ENCODE results near the gene BCL7A. TPM values are rescaled to one million over a fixed set of nuclear protein-coding genes. Genes with fewer than 3 reads are reported as not detected.

Gene BCL7A
- total and polyA plus RNA-seq, 9 of the 15 experiments (the other 6 are each of a cell fraction or from before 2014, with no cell fraction given), result 0.25 to 21.9 (median 14.9) TPM

GRCh38 chr12:122023339-122024131, 1.9 kb downstream of the BCL7A start (continued):
- TF ChIP-seq THAP7 (CRISPR knock-in tag; IDR thresholded peaks at IDR 0.05) (no peak), SMAD1 (IDR thresholded peaks at IDR 0.05; ENCODE audit: low read depth, low read length, partially characterized antibody) (no peak), VEZF1 (CRISPR knock-in tag; IDR thresholded peaks at IDR 0.05) (0 out of 2 replicates have a peak, but pooled peaks have one; percentile 9), MEF2D (tag; conservative IDR thresholded peaks at IDR 0.05; ENCODE audit: low read depth) (no peak), RFX5 (IDR thresholded peaks at IDR 0.05; ENCODE audit: low read depth, low read length) (no peak), HMGN3 (IDR thresholded peaks at IDR 0.05; ENCODE audit: borderline replicate concordance, extremely low read depth, insufficient read length, low read depth, low read length) (no peak), HNRNPL (IDR thresholded peaks at IDR 0.05; ENCODE audit: low read depth, low read length) (no peak), MLLT1 (IDR thresholded peaks at IDR 0.05) (no peak), CREM (IDR thresholded peaks at IDR 0.05; ENCODE audit: low read depth) (no peak), ZKSCAN3 (CRISPR knock-in tag; IDR thresholded peaks at IDR 0.05) (no peak), NRF1 (conservative IDR thresholded peaks at IDR 0.05 in 1 of 2, IDR thresholded peaks at IDR 0.05 in 1 of 2) (no peak; a peak in 1 of 4 replicates), PHF21A (IDR thresholded peaks at IDR 0.05; ENCODE audit: borderline replicate concordance, low read depth) (no peak), NBN (IDR thresholded peaks at IDR 0.05; ENCODE audit: low read depth) (no peak), ZNF143 (CRISPR knock-in tag; IDR thresholded peaks at IDR 0.05) (no peak), MBD1 (CRISPR knock-in tag; IDR thresholded peaks at IDR 0.05) (no peak), CEBPB (tag; IDR thresholded peaks at IDR 0.05) (peak; percentile 55), ZFP36 (IDR thresholded peaks at IDR 0.05; ENCODE audit: low read depth, low read length, partially characterized antibody) (no peak), PML (IDR thresholded peaks at IDR 0.05; ENCODE audit: low read length) (no peak), PYGO2 (tag; IDR thresholded peaks at IDR 0.05) (no peak), TEAD2 (tag; IDR thresholded peaks at IDR 0.05) (no peak), HEY1 (CRISPR knock-in tag; IDR thresholded peaks at IDR 0.05; ENCODE audit: borderline replicate concordance) (no peak), FOS (IDR thresholded peaks at IDR 0.05; ENCODE audit: extremely low read depth, insufficient read length) (no peak), TCF7L2 (IDR thresholded peaks at IDR 0.05; ENCODE audit: low read depth, low read length) (no peak)
